ENCODE measurements around the gene KDM4C. TPM values are rescaled to one million over a fixed set of nuclear protein-coding genes. Genes with fewer than 3 reads are reported as not detected.
A peak's percentile ranks its signal among the peaks of the same experiment; 100 is the strongest.

Gene KDM4C
- total and polyA plus RNA-seq, 2 of the 13 experiments (the other 11 are each of a cell fraction or from before 2014, with no cell fraction given), result 19.4 to 23.6 TPM

DNA sequence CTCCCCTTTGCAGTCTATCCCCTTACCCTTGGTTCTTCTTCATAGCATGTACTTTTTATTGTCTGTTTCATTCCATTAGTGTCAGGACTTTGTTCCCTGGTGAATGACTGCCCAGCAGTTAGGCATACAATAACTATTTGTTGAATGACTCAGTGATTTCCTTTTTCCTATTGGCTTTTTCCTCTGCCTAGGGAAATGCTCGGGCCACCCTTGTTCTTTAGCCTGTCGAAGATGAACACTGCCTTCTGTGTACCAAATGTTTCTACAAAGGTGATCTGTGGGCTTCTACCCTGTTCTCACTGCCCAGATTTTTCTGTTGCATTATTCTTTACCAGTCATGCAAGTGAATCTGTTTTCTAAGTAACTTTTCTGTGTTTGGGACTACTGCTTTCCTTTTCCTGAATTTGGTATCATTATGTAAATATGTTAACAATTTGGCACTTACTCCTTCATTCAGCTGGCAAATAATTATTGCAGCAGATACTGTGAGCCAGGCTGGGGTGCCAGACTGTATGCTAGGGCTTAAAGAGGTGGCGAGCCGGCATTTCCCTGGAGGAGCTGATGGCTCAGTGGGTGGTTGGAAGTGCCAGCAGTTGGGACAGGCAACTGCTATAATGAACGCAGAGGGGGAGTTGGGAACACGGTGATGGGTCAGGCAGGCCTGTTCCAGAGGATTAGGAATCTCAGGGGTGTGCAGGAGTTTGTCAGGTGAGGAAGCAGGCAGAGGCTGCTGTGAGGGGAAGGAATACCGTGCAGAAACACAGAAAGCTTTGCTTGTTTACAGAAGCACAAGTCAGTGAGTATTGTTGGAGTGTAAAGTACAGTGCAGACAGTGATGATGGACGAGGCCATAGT lies 30.6 kb downstream of the KDM4C start (continued):
- TF ChIP-seq, protein P1, sequence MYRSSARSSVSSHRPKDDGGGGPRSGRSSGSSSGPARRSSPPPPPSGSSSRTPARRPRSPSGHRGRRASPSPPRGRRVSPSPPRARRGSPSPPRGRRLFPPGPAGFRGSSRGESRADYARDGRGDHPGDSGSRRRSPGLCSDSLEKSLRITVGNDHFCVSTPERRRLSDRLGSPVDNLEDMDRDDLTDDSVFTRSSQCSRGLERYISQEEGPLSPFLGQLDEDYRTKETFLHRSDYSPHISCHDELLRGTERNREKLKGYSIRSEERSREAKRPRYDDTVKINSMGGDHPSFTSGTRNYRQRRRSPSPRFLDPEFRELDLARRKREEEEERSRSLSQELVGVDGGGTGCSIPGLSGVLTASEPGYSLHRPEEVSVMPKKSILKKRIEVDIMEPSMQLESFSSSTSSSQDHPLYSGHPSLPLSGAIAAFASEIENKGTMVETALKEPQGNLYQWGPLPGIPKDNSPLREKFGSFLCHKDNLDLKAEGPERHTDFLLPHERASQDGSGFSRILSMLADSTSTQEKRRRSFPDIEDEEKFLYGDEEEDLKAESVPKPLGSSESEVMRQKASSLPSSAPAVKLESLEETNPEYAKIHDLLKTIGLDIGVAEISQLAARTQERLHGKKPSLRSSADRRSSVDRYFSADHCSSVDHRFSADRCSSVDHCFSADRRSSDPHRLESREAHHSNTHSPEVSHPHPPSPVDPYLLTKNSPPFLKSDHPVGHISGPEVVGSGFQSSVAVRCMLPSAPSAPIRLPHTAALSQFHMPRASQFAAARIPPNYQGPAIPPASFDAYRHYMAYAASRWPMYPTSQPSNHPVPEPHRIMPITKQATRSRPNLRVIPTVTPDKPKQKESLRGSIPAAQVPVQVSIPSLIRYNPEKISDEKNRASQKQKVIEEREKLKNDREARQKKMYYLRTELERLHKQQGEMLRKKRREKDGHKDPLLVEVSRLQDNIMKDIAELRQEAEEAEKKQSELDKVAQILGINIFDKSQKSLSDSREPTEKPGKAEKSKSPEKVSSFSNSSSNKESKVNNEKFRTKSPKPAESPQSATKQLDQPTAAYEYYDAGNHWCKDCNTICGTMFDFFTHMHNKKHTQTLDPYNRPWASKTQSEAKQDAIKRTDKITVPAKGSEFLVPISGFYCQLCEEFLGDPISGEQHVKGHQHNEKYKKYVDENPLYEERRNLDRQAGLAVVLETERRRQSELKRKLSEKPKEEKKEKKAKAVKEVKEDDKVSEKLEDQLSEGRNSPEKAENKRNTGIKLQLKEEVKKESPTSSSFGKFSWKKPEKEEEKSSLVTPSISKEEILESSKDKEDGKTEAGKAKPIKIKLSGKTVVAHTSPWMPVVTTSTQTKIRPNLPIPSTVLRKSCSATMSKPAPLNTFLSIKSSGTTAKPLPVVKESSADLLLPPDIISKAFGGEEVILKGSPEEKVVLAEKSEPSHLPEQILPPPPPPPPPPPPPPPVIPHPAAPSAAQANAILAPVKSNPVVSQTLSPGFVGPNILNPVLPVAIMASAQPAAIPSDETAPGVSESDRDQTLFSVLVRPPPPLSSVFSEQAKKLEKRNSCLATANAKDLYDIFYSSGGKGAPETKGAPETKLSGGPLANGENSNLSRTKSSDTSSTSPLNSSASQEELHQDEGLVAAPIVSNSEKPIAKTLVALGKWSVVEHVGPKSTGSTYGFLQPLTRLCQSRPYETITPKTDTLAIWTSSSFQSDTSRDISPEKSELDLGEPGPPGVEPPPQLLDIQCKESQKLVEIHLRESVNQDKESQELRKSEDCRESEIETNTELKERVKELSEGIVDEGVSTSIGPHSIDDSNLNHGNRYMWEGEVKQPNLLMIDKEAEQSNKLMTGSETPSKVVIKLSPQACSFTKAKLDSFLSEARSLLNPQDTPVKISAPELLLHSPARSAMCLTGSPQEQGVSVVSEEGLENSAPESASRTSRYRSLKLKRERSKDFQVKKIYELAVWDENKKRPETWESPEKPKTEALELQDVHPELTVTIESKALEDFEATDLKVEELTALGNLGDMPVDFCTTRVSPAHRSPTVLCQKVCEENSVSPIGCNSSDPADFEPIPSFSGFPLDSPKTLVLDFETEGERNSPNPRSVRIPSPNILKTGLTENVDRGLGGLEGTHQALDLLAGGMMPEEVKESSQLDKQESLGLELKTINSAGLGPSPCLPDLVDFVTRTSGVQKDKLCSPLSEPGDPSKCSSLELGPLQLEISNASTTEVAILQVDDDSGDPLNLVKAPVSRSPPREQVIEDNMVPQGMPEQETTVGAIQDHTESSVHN (CRISPR knock-in tag; IDR thresholded peaks at IDR 0.05), result no peak
- peak; percentile 93 for TF ChIP-seq FOSL2 (CRISPR knock-in tag; IDR thresholded peaks at IDR 0.05)
- no peak for TF ChIP-seq ZNF569 (CRISPR knock-in tag; IDR thresholded peaks at IDR 0.05; ENCODE audit: borderline replicate concordance)
- TF ChIP-seq ZBTB7B (CRISPR knock-in tag; IDR thresholded peaks at IDR 0.05), result 0 out of 2 replicates have a peak, but pooled peaks have one; percentile 39
- TF ChIP-seq CHD4 (IDR thresholded peaks at IDR 0.05; ENCODE audit: borderline replicate concordance, low read length), result no peak
- no peak for TF ChIP-seq ZNF446 (CRISPR knock-in tag; IDR thresholded peaks at IDR 0.05)
- TF ChIP-seq TGIF2 (CRISPR knock-in tag; IDR thresholded peaks at IDR 0.05), result no peak
- TF ChIP-seq SMARCE1 (IDR thresholded peaks at IDR 0.05; ENCODE audit: borderline replicate concordance), result peak; percentile 76; the same call in 1 of the 2 replicates
- 0 out of 2 replicates have a peak, but pooled peaks have one; percentile 8 for TF ChIP-seq TOPORS (CRISPR knock-in tag; IDR thresholded peaks at IDR 0.05)
- no peak for TF ChIP-seq BORCS8-MEF2B (CRISPR knock-in tag; IDR thresholded peaks at IDR 0.05)
- TF ChIP-seq PHF8 (CRISPR knock-in tag; IDR thresholded peaks at IDR 0.05), result no peak; the same call in 1 of the 2 replicates
- TF ChIP-seq KLF6 (CRISPR knock-in tag; IDR thresholded peaks at IDR 0.05), result no peak
- TF ChIP-seq HNF4G (IDR thresholded peaks at IDR 0.05; ENCODE audit: borderline replicate concordance, low read depth, low read length), result peak; percentile 74
- TF ChIP-seq HNF4G (CRISPR knock-in tag; IDR thresholded peaks at IDR 0.05; ENCODE audit: borderline replicate concordance, low read depth), result peak; percentile 21; the same call in 1 of the 2 replicates
- TF ChIP-seq, protein P2, sequence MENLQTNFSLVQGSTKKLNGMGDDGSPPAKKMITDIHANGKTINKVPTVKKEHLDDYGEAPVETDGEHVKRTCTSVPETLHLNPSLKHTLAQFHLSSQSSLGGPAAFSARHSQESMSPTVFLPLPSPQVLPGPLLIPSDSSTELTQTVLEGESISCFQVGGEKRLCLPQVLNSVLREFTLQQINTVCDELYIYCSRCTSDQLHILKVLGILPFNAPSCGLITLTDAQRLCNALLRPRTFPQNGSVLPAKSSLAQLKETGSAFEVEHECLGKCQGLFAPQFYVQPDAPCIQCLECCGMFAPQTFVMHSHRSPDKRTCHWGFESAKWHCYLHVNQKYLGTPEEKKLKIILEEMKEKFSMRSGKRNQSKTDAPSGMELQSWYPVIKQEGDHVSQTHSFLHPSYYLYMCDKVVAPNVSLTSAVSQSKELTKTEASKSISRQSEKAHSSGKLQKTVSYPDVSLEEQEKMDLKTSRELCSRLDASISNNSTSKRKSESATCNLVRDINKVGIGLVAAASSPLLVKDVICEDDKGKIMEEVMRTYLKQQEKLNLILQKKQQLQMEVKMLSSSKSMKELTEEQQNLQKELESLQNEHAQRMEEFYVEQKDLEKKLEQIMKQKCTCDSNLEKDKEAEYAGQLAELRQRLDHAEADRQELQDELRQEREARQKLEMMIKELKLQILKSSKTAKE (CRISPR knock-in tag; IDR thresholded peaks at IDR 0.05; ENCODE audit: borderline replicate concordance), result no peak
- TF ChIP-seq PAX8 (CRISPR knock-in tag; IDR thresholded peaks at IDR 0.05; ENCODE audit: borderline replicate concordance), result no peak
- no peak; the same call in 1 of the 2 replicates for TF ChIP-seq ZMAT3 (CRISPR knock-in tag; conservative IDR thresholded peaks at IDR 0.05)
